ENCODE results near the gene LDLR. TPM values are rescaled to one million over a fixed set of nuclear protein-coding genes. Genes with fewer than 3 reads are reported as not detected.
A peak's percentile ranks its signal among the peaks of the same experiment; 100 is the strongest.
"Not testable (repeated sequence)": the region's sequence is repeated elsewhere in the genome, so short reads cannot be mapped to it uniquely, and the experiment has no call there.

The LDLR gene
- polyA plus RNA-seq, 2 donors: 51.9 to 66.7 TPM

DNA sequence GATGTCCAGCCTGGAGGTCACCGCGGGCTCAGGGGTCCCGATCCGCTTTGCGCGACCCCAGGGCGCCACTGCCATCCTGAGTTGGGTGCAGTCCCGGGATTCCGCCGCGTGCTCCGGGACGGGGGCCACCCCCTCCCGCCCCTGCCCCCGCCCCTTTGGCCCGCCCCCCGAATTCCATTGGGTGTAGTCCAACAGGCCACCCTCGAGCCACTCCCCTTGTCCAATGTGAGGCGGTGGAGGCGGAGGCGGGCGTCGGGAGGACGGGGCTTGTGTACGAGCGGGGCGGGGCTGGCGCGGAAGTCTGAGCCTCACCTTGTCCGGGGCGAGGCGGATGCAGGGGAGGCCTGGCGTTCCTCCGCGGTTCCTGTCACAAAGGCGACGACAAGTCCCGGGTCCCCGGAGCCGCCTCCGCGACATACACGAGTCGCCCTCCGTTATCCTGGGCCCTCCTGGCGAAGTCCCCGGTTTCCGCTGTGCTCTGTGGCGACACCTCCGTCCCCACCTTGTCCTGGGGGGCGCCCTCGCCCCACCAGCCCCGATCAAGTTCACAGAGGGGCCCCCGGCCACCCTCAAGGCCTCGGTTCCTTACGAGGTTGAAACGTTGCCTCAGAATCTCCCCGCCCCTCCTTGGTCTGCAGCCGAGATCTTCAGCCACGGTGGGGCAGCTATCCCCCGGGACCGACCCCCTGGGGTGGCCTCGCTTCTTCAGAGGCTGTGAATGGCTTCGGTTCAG is 1.2 kb downstream of the LDLR start:
- Histone ChIP-seq H3K27me3 (ENCODE audit: control insufficient read depth in 1 of 2, insufficient read depth in 2 of 2, low read length in 2 of 2) (no peaks in the 10 kb centered on the region), H3K36me3 (ENCODE audit: control insufficient read depth in 2 of 2, insufficient read depth in 2 of 2, low read length in 1 of 2) (peaks cover 0 to 5% of the 10 kb centered on the region in 2 donors), H3K27ac (ENCODE audit: low read depth in 2 of 2, low read length in 1 of 2) (peak overlapping the region; percentile 98 to 100), H3K9me3 (ENCODE audit: control insufficient read depth in 2 of 2, insufficient read depth in 1 of 2, low read depth in 1 of 2, low read length in 1 of 2) (no peaks in the 10 kb centered on the region), H3K4me3 (ENCODE audit: low read depth in 1 of 2, low read length in 2 of 2) (peak overlapping the region; percentile 85 to 98), H3K4me1 (ENCODE audit: control insufficient read depth in 2 of 2, insufficient read depth in 2 of 2, low read length in 1 of 2) (peaks cover 0 to 3% of the 10 kb centered on the region in 2 donors)
- WGBS, 2 donors: 0 to 1% methylated on average over 56 to 64 of the region's 64 CpGs

DNA sequence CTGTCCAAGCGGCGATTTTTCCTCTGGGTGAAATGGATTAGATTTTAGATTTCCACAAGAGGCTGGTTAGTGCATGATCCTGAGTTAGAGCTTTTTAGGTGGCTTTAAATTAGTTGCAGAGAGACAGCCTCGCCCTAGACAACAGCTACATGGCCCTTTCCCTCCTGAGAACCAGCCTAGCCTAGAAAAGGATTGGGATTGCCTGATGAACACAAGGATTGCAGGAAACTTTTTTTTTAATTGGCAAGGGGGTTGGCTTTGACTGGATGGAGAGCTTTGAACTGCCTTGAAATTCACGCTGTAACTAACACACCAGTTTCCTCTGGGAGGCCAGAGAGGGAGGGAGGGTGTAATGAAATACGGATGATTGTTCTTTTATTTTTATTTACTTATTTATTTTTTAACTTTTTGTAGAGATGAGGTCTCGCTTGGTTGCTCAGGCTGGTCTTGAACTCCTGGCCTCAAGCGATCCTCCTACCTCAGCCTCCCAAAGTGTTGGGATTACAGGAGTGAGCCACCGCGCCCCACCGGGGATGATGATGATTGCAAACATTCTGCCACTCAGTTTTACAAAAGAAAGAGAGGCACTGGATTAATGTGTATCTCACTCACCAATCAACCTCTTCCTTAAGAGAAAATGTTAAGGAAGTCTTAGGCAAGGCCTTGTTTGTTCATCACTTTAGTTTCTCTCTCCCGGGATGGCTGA is 1.9 kb downstream of the LDLR start:
- peaks cover 0 to 3% of the 10 kb centered on the region in 2 donors for H3K4me1 ChIP-seq (ENCODE audit: control insufficient read depth in 2 of 2, insufficient read depth in 2 of 2, low read length in 1 of 2)
- H3K36me3 ChIP-seq (ENCODE audit: control insufficient read depth in 2 of 2, insufficient read depth in 2 of 2, low read length in 1 of 2): peaks cover 0 to 5% of the 10 kb centered on the region in 2 donors
- H3K27me3 ChIP-seq (ENCODE audit: control insufficient read depth in 1 of 2, insufficient read depth in 2 of 2, low read length in 2 of 2): no peaks in the 10 kb centered on the region
- peak overlapping the region; percentile 96 to 100 for H3K27ac ChIP-seq (ENCODE audit: low read depth in 2 of 2, low read length in 1 of 2)
- 15 to 21% methylated on average over 11 of the region's 11 CpGs for WGBS, 2 donors
- H3K4me3 ChIP-seq (ENCODE audit: low read depth in 1 of 2, low read length in 2 of 2): peak overlapping the region; percentile 70 to 85
- H3K9me3 ChIP-seq (ENCODE audit: control insufficient read depth in 2 of 2, insufficient read depth in 1 of 2, low read depth in 1 of 2, low read length in 1 of 2): no peaks in the 10 kb centered on the region

DNA sequence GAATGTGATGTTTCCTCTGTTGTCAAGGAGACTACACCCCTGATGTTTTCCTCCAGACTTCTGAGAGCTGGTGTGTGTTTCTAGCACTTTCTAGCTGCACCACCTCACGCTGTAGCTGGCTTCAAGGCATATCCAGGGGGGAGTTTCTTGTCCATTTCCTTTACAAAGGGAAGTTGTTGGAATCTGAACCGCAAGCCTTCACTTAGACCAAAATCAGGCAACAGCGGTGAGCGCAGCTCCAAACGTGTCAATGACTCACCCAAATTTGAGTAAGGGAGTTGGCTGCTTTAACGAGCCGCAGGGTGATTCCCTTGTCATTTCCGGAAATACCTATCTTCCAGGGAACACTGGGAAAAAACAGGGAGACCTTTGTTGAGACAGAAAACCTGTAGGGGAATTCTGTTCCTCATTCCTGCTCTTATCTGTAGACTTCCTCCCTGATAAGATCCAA is 2.5 kb downstream of the LDLR start:
- H3K36me3 ChIP-seq (ENCODE audit: control insufficient read depth in 2 of 2, insufficient read depth in 2 of 2, low read length in 1 of 2): peaks cover 0 to 7% of the 10 kb centered on the region in 2 donors
- peak overlapping the region; percentile 96 to 100 for H3K27ac ChIP-seq (ENCODE audit: low read depth in 2 of 2, low read length in 1 of 2)
- H3K27me3 ChIP-seq (ENCODE audit: control insufficient read depth in 1 of 2, insufficient read depth in 2 of 2, low read length in 2 of 2): no peaks in the 10 kb centered on the region
- H3K4me3 ChIP-seq (ENCODE audit: low read depth in 1 of 2, low read length in 2 of 2): peak overlapping the region; percentile 26 to 70
- no peaks in the 10 kb centered on the region for H3K9me3 ChIP-seq (ENCODE audit: control insufficient read depth in 2 of 2, insufficient read depth in 1 of 2, low read depth in 1 of 2, low read length in 1 of 2)
- 7 to 16% methylated on average over 8 of the region's 8 CpGs for WGBS, 2 donors
- H3K4me1 ChIP-seq (ENCODE audit: control insufficient read depth in 2 of 2, insufficient read depth in 2 of 2, low read length in 1 of 2): peaks cover 0 to 5% of the 10 kb centered on the region in 2 donors

DNA sequence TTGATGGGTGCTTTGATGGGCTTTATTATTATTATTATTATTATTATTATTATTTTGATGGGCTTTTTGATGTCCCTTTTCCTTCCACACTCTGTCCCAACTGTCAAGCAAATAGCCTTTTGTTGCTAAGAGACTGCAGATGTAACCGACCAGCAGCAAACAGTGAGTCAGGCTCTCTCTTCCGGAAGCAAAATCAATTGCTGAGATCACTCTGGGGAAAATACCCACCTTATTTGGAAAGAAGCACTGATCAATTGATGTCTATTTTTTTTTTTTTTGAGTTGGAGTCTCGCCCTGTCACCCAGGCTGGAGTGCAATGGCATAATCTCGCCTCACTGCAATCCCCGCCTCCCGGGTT is 2.9 kb downstream of the LDLR start:
- no peaks in the 10 kb centered on the region for H3K27me3 ChIP-seq (ENCODE audit: control insufficient read depth in 1 of 2, insufficient read depth in 2 of 2, low read length in 2 of 2)
- peak overlapping the region in 1 of 2 donors; percentile 70 for H3K4me3 ChIP-seq (ENCODE audit: low read depth in 1 of 2, low read length in 2 of 2)
- 26 to 27% methylated on average over 6 of the region's 6 CpGs for WGBS, 2 donors
- no peaks in the 10 kb centered on the region for H3K9me3 ChIP-seq (ENCODE audit: control insufficient read depth in 2 of 2, insufficient read depth in 1 of 2, low read depth in 1 of 2, low read length in 1 of 2)
- peak overlapping the region; percentile 96 to 100 for H3K27ac ChIP-seq (ENCODE audit: low read depth in 2 of 2, low read length in 1 of 2)
- H3K4me1 ChIP-seq (ENCODE audit: control insufficient read depth in 2 of 2, insufficient read depth in 2 of 2, low read length in 1 of 2): peaks cover 0 to 5% of the 10 kb centered on the region in 2 donors
- H3K36me3 ChIP-seq (ENCODE audit: control insufficient read depth in 2 of 2, insufficient read depth in 2 of 2, low read length in 1 of 2): peaks cover 0 to 8% of the 10 kb centered on the region in 2 donors

DNA sequence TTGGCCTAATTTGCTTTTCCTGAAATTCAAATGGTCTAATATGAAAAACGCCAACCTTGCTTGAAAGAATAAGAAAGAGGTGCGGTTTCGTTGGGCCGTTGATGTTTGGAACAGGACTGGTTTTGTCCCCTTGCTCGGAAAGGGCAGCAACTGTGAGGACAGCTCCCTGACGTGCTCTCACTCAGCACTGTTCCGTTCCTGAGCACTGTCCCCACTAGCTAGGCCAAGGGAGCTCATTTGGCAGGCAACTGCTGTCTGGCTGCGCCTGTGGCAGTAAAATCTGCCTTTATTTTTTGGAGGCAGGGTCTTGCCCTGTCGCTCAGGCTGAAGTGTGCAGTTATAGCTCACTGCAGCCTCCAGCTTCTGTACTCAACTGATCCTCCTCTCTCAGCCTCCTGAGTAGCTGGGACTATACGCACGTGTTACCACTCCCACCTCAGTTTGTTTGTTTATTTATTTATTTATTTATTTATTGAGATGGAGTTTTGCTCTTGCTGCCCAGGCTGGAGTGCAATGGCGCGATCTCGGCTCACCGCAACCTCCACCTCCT is 4.5 kb downstream of the LDLR start:
- 85 to 88% methylated on average over 15 of the region's 15 CpGs for WGBS, 2 donors
- H3K4me3 ChIP-seq (ENCODE audit: low read depth in 1 of 2, low read length in 2 of 2): no peak overlapping the region

DNA sequence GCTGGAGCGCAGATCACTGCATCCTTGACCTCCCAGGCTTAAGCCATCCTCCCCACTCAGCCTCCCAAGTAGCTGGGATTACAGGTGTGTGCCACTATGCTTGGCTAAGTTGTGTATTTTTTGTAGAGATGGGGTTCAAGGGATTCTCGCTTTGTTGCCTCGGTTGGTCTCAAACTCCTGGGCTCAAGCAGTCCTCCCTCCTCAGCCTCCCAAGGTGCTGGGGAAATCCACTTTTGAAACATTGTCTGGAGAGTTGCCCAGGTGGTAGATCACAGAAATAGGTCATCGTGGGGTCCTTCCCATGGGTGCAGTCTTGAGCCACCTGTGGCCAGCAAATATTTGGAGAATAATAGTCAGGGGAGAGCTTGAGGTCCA is 5.2 kb downstream of the LDLR start:
- no peak overlapping the region for H3K4me3 ChIP-seq (ENCODE audit: low read depth in 1 of 2, low read length in 2 of 2)
- H3K9me3 ChIP-seq (ENCODE audit: control insufficient read depth in 2 of 2, insufficient read depth in 1 of 2, low read depth in 1 of 2, low read length in 1 of 2): no peaks in the 10 kb centered on the region
- peak overlapping the region; percentile 83 to 90 for H3K27ac ChIP-seq (ENCODE audit: low read depth in 2 of 2, low read length in 1 of 2)
- peaks cover 0 to 5% of the 10 kb centered on the region in 2 donors for H3K4me1 ChIP-seq (ENCODE audit: control insufficient read depth in 2 of 2, insufficient read depth in 2 of 2, low read length in 1 of 2)
- 66 to 73% methylated on average over 4 of the region's 4 CpGs for WGBS, 2 donors
- peaks cover 0 to 11% of the 10 kb centered on the region in 2 donors for H3K36me3 ChIP-seq (ENCODE audit: control insufficient read depth in 2 of 2, insufficient read depth in 2 of 2, low read length in 1 of 2)
- no peaks in the 10 kb centered on the region for H3K27me3 ChIP-seq (ENCODE audit: control insufficient read depth in 1 of 2, insufficient read depth in 2 of 2, low read length in 2 of 2)

More for the DNA sequence above, 4.5 kb downstream of the LDLR start:
- Histone ChIP-seq H3K27ac (ENCODE audit: low read depth in 2 of 2, low read length in 1 of 2) (peak overlapping the region; percentile 91 to 100), H3K9me3 (ENCODE audit: control insufficient read depth in 2 of 2, insufficient read depth in 1 of 2, low read depth in 1 of 2, low read length in 1 of 2) (no peaks in the 10 kb centered on the region), H3K36me3 (ENCODE audit: control insufficient read depth in 2 of 2, insufficient read depth in 2 of 2, low read length in 1 of 2) (peaks cover 0 to 11% of the 10 kb centered on the region in 2 donors), H3K4me1 (ENCODE audit: control insufficient read depth in 2 of 2, insufficient read depth in 2 of 2, low read length in 1 of 2) (peaks cover 0 to 5% of the 10 kb centered on the region in 2 donors), H3K27me3 (ENCODE audit: control insufficient read depth in 1 of 2, insufficient read depth in 2 of 2, low read length in 2 of 2) (no peaks in the 10 kb centered on the region)

DNA sequence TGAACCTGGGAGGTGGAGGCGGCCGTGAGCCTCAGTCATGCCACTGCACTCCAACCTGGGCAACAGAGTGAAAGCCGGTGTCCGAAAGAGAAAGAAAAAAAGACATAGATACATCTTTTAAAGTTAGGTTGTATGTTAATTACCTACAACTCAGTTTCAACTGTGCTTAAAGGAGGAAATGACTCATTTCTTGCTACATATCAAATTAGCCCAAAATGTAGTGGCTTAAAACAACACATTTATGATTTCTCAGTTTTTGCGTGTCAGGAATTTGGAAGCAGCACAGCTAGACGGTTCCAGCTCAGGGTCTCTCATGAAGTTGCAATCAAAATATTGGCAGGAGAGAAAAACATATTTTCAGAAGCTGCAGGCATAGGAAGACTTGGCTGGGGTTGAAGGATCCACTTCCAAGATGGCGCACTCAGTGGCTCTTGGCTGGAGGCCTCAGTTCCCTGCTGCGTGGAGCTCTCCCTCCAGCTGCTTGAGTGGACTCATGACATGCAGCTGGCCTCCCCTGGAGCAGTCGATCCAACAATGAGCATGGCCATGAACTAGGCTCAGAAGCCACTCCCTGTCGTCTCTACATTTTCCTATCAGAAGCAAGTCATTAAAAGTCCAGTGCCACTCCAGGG is 7.1 kb downstream of the LDLR start:
- Histone ChIP-seq H3K4me3 (ENCODE audit: low read depth in 1 of 2, low read length in 2 of 2) (no peak overlapping the region), H3K4me1 (ENCODE audit: control insufficient read depth in 2 of 2, insufficient read depth in 2 of 2, low read length in 1 of 2) (peaks cover 0 to 5% of the 10 kb centered on the region in 2 donors), H3K27me3 (ENCODE audit: control insufficient read depth in 1 of 2, insufficient read depth in 2 of 2, low read length in 2 of 2) (no peaks in the 10 kb centered on the region), H3K36me3 (ENCODE audit: control insufficient read depth in 2 of 2, insufficient read depth in 2 of 2, low read length in 1 of 2) (peaks cover 0 to 13% of the 10 kb centered on the region in 2 donors), H3K27ac (ENCODE audit: low read depth in 2 of 2, low read length in 1 of 2) (peak overlapping the region; percentile 83 to 92), H3K9me3 (ENCODE audit: control insufficient read depth in 2 of 2, insufficient read depth in 1 of 2, low read depth in 1 of 2, low read length in 1 of 2) (no peaks in the 10 kb centered on the region)
- 30 to 47% methylated on average over 10 of the region's 10 CpGs for WGBS, 2 donors

DNA sequence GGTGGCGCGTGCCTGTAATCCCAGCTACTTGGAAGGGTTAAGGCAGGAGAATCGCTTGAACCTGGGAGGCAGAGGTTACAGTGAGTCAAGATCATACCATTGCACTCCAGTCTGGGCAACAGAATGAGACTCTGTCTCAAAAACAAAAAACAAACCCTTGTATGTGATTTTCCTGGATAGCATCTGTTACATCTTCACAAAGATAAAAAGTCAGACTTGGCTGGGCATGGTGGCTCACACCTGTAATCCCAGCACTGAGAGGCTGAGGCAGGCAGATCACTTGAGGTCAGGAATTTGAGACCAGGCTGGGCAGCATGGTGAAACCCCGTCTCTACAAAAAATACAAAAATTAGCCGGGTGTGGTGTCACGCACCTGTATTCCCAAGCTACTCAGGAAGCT is 8.1 kb downstream of the LDLR start:
- WGBS, 2 donors: 90 to 92% methylated on average over 6 of the region's 6 CpGs
- H3K27me3 ChIP-seq (ENCODE audit: control insufficient read depth in 1 of 2, insufficient read depth in 2 of 2, low read length in 2 of 2); H3K9me3 ChIP-seq (ENCODE audit: control insufficient read depth in 2 of 2, insufficient read depth in 1 of 2, low read depth in 1 of 2, low read length in 1 of 2); H3K4me3 ChIP-seq (ENCODE audit: low read depth in 1 of 2, low read length in 2 of 2); H3K4me1 ChIP-seq (ENCODE audit: control insufficient read depth in 2 of 2, insufficient read depth in 2 of 2, low read length in 1 of 2): not testable (repeated sequence)
- Histone ChIP-seq H3K36me3 (ENCODE audit: control insufficient read depth in 2 of 2, insufficient read depth in 2 of 2, low read length in 1 of 2) (peaks cover under 1 to 13% of the 10 kb centered on the region in 2 donors), H3K27ac (ENCODE audit: low read depth in 2 of 2, low read length in 1 of 2) (peak overlapping the region in 1 of 2 donors; percentile 47)

DNA sequence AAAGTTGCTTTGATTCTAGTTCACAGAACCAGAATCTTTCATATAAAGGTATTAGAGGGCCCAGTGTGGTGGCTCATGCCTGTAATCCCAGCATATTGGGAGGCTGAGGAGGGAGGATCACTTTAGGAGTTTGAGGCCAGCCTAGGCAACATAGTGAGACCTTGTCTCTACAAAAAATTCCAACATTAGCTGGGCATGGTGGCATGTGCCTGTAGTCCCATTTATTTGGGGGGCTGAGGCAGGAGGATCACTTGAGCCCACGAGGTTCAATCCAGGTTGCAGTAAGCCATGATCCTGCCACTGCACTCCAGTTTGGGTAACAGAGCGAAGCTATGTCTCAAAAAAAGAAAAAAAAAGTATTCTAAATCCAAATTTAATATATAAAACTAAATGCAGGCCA is 9.1 kb downstream of the LDLR start:
- peaks cover 7 to 21% of the 10 kb centered on the region in 2 donors for H3K36me3 ChIP-seq (ENCODE audit: control insufficient read depth in 2 of 2, insufficient read depth in 2 of 2, low read length in 1 of 2)
- no peak overlapping the region for H3K4me3 ChIP-seq (ENCODE audit: low read depth in 1 of 2, low read length in 2 of 2)
- 90 to 94% methylated on average over 2 of the region's 2 CpGs for WGBS, 2 donors
- H3K4me1 ChIP-seq (ENCODE audit: control insufficient read depth in 2 of 2, insufficient read depth in 2 of 2, low read length in 1 of 2): peaks cover 0 to 5% of the 10 kb centered on the region in 2 donors
- H3K27me3 ChIP-seq (ENCODE audit: control insufficient read depth in 1 of 2, insufficient read depth in 2 of 2, low read length in 2 of 2): no peaks in the 10 kb centered on the region
- H3K27ac ChIP-seq (ENCODE audit: low read depth in 2 of 2, low read length in 1 of 2): peak overlapping the region in 1 of 2 donors; percentile 3
- no peaks in the 10 kb centered on the region for H3K9me3 ChIP-seq (ENCODE audit: control insufficient read depth in 2 of 2, insufficient read depth in 1 of 2, low read depth in 1 of 2, low read length in 1 of 2)

Data from esophagus (tissue), 2 donors.